Posterior cingulate gyrus (tissue), 11 donors: ENCODE results near the gene TNIP1.

Experiments
- DNase-seq, 10 donors: peaks; one replicate each; pipeline versions ENCODE4 v3.0.0 to v3.0.0-alpha.2; 2020 to 2021; ENCODE audit warnings: mixed read lengths in 3 of 10
- intact Hi-C: fragments of 100-400 bp; cut with DNase I; formaldehyde crosslinking; loops from one replicate; pipeline ENCODE4 v1.15.1; 2023

The TNIP1 gene

GRCh38 chr5:151068433-151069197, 12.2 kb downstream of the TNIP1 start:
- peak in 2 of 10 donors; percentile 48 to 70 for DNase-seq
- intact Hi-C loops = no loop called here

- peak in 2 of 10 donors; percentile 47 to 66 for DNase-seq
- intact Hi-C loops = no loop called here
Measured at GRCh38 chr5:151067632-151068432, 13.0 kb downstream of the TNIP1 start.

- DNase-seq = peak in 2 of 10 donors; percentile 5 to 12
- intact Hi-C loops = no loop called here
Measured at GRCh38 chr5:151066920-151067319, 13.9 kb downstream of the TNIP1 start.

GRCh38 chr5:151065609-151066008, 15.2 kb downstream of the TNIP1 start:
- DNase-seq = no peak
- intact Hi-C loops = no loop called here

- intact Hi-C loops = no loop called here
Measured at GRCh38 chr5:151064916-151065499, 15.8 kb downstream of the TNIP1 start.

GRCh38 chr5:151063142-151063989, 17.5 kb downstream of the TNIP1 start:
- intact Hi-C loops = no loop called here
- peak in 2 of 10 donors; percentile 11 to 65 for DNase-seq

More at GRCh38 chr5:151064916-151065499, 15.8 kb downstream of the TNIP1 start:
- peak in 2 of 10 donors; percentile 60 to 69 for DNase-seq

- peak in 1 of 10 donors; percentile 17 for DNase-seq
- intact Hi-C loops = no loop called here
Measured at GRCh38 chr5:151062405-151063141, 18.3 kb downstream of the TNIP1 start.

GRCh38 chr5:151060742-151061141, 20.1 kb downstream of the TNIP1 start:
- peak in 2 of 10 donors; percentile 17 to 49 for DNase-seq
- intact Hi-C loops = no loop called here

GRCh38 chr5:151058891-151059489, 21.8 kb downstream of the TNIP1 start:
- peak in 7 of 10 donors; percentile 22 to 91 (median 58) for DNase-seq
- intact Hi-C loops = no loop called here

- DNase-seq = no peak
- intact Hi-C loops = no loop called here
Measured at GRCh38 chr5:151058301-151058700, 22.5 kb downstream of the TNIP1 start.

GRCh38 chr5:151056379-151057325, 24.2 kb downstream of the TNIP1 start:
- DNase-seq = peak in 1 of 10 donors; percentile 55
- intact Hi-C loops = no loop called here

GRCh38 chr5:151055336-151055735, 25.5 kb downstream of the TNIP1 start:
- peak in 1 of 10 donors; percentile 30 for DNase-seq
- intact Hi-C loops = no loop called here

GRCh38 chr5:151054709-151055108, 26.1 kb downstream of the TNIP1 start:
- intact Hi-C loops = no loop called here
- DNase-seq = peak in 1 of 10 donors; percentile 20

- intact Hi-C loops = no loop called here
- DNase-seq = no peak
Measured at GRCh38 chr5:151053796-151054462, 26.9 kb downstream of the TNIP1 start.

GRCh38 chr5:151052836-151053235, 28.0 kb downstream of the TNIP1 start:
- DNase-seq = peak in 1 of 10 donors; percentile 69
- intact Hi-C loops = no loop called here

- intact Hi-C loops = loop anchor here (1.0 to 2.0 kb wide), 2 partner anchors 63 to 113 kb away; no protein-coding TSS in a partner anchor
- peak in 1 of 10 donors; percentile 40 for DNase-seq
Measured at GRCh38 chr5:151051931-151052608, 28.8 kb downstream of the TNIP1 start.
